ENCODE results near the gene PPP2R5D. TPM values are rescaled to one million over a fixed set of nuclear protein-coding genes. Genes with fewer than 3 reads are reported as not detected.
"Not testable (repeated sequence)": the region's sequence is repeated elsewhere in the genome, so short reads cannot be mapped to it uniquely, and the experiment has no call there.

PPP2R5D gene
- total and polyA plus RNA-seq, 12 donors: 23.9 to 47.1 (median 31.8) TPM

DNA sequence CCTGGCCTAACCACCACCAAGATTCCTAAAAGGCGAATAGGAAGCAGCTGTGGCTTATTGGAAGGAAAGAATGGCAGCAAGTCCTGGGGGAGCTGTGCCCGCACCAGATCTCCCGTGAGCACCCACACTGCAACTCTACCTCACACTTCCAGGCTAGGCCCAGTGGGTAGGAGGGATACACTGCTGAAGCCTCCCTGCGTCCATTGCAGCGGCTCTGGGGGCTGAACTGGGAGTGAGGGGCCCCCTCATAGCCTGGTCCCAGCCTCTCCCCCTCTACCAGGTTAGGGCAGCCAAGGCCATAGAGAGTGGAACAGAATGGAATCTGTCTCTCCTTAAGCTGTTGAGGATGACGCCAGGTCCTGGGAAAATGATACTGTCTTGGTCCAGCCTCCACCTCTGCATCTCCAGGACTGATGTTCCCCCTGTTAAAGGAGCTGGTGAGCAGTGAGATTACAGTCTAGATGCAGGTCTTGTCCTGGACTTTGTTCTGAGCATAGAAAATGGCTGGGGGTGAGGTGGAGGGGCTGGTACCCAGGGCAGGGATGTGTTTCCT is 43.8 kb upstream of the PPP2R5D start:
- no peak for DNase-seq
- peaks cover 0 to 100% (median 24%) of the 10 kb centered on the region in 9 donors for H3K36me3 ChIP-seq
- peak in 1 of 8 donors; percentile 23 for ATAC-seq

DNA sequence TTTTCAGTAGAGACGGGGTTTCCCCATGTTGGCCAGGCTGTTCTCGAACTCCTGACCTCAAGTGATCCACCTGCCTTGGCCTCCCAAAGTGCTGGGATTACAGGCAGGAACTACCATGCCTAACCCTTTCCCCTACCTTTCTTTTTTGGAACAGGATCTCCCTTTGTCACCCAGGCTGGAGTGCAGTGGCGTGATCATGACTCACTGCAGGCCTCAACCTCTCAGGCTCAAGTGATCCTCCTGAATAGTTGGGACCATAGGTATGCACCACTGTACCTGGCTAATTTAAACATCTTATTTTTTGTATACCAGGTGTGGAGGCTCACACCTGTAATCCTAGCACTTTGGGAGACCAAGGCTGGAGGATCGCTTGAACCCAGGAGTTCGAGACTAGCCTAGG is 43.0 kb upstream of the PPP2R5D start:
- H3K36me3 ChIP-seq: peaks cover 0 to 93% (median 18%) of the 10 kb centered on the region in 9 donors
- intact Hi-C loops (cut with DNase I); DNase-seq: not testable (repeated sequence)

More for the DNA sequence above, 43.8 kb upstream of the PPP2R5D start:
- Histone ChIP-seq H3K27me3 (no peaks in the 10 kb centered on the region), H3K9me3 (no peaks in the 10 kb centered on the region), H3K4me3 (no peak overlapping the region), H3K27ac (no peak overlapping the region), H3K4me1 (no peaks in the 10 kb centered on the region)
- WGBS, 2 donors: 96 to 99% methylated on average over 6 of the region's 6 CpGs
- intact Hi-C loops (cut with DNase I): no loop called here
- TF ChIP-seq, protein P1, sequence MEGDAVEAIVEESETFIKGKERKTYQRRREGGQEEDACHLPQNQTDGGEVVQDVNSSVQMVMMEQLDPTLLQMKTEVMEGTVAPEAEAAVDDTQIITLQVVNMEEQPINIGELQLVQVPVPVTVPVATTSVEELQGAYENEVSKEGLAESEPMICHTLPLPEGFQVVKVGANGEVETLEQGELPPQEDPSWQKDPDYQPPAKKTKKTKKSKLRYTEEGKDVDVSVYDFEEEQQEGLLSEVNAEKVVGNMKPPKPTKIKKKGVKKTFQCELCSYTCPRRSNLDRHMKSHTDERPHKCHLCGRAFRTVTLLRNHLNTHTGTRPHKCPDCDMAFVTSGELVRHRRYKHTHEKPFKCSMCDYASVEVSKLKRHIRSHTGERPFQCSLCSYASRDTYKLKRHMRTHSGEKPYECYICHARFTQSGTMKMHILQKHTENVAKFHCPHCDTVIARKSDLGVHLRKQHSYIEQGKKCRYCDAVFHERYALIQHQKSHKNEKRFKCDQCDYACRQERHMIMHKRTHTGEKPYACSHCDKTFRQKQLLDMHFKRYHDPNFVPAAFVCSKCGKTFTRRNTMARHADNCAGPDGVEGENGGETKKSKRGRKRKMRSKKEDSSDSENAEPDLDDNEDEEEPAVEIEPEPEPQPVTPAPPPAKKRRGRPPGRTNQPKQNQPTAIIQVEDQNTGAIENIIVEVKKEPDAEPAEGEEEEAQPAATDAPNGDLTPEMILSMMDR (IDR thresholded peaks at IDR 0.05): no peak

DNA sequence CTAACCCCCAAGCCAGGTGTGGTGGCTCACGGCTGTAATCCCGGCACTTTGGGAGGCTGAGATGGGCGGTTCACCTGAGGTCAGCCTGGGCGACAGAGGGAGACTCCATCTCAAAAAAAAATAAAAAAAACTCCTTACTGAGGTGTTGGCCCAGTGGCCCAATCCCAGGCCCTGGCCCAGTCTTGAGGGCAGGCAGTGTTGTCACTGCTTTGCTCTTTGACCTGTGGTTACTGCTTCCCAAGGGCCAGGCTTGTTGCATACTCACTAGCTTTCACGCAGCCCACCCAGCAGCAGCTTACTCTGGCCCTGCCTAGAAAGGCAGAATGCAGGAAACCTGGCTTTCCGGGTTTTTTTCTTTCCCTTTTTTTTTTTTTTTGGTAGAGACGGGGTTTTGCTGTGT is 41.9 kb upstream of the PPP2R5D start:
- WGBS, 2 donors: 83 to 85% methylated on average over 7 of the region's 7 CpGs
- no peak overlapping the region for H3K4me3 ChIP-seq
- no peak for ATAC-seq
- no peak overlapping the region for H3K27ac ChIP-seq
- intact Hi-C loops (cut with DNase I): no loop called here
- no peaks in the 10 kb centered on the region for H3K4me1 ChIP-seq
- H3K27me3 ChIP-seq: no peaks in the 10 kb centered on the region
- TF ChIP-seq, protein P1 (IDR thresholded peaks at IDR 0.05): no peak
- no peaks in the 10 kb centered on the region for H3K9me3 ChIP-seq
- no peak for DNase-seq
- peaks cover 0 to 82% (median 18%) of the 10 kb centered on the region in 9 donors for H3K36me3 ChIP-seq

More for the DNA sequence above, 43.0 kb upstream of the PPP2R5D start:
- not testable (repeated sequence) for H3K27me3 ChIP-seq, H3K27ac ChIP-seq, H3K4me3 ChIP-seq, ATAC-seq, H3K4me1 ChIP-seq, H3K9me3 ChIP-seq
- 97 to 98% methylated on average over 5 of the region's 5 CpGs for WGBS, 2 donors

DNA sequence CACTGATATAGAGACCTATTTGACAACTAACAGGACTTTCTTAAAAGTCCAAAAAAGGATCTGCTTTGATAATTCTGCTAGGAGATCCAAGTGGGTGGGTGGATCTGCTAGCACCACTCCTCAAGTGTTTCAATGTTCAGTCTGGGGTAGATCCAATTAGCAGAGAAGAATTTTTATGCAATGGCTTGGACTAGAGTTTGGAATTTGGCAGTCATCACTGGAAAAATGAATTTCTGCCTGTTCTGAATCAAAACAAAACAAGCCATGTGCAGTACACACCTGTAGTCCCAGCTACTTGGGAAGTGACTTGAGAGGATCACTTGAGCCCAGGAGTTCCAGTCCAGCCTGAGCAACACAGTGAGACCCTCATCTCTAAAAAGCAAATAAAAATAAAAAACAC is 36.4 kb upstream of the PPP2R5D start:
- no peaks in the 10 kb centered on the region for H3K4me1 ChIP-seq
- no peak overlapping the region for H3K27ac ChIP-seq
- DNase-seq: no peak
- H3K27me3 ChIP-seq: no peaks in the 10 kb centered on the region
- H3K9me3 ChIP-seq: no peaks in the 10 kb centered on the region
- peak in 1 of 8 donors; percentile 55 for ATAC-seq
- TF ChIP-seq, protein P1 (IDR thresholded peaks at IDR 0.05): no peak
- peaks cover 0 to 32% (median 0%) of the 10 kb centered on the region in 9 donors for H3K36me3 ChIP-seq
- intact Hi-C loops (cut with DNase I): no loop called here
- no peak overlapping the region for H3K4me3 ChIP-seq

DNA sequence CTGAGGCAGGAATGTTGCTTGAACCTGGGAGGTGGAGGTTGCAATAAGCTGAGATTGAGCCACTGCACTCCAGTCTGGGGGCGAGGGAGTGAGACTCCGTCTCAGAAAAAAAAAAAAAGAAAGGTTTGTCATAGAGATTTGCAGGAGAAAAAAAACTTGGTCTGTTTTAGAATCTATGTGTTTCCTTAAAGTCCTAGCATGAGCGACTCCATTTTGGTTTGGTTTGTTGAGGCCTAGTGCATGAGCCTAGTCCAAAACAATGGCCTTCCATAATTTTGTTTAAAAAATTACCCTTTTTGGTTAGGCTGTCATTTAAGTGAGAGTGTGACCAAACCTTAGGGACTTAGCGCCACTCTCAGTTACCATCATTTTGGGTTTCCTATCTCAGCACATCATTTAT is 32.0 kb upstream of the PPP2R5D start:
- intact Hi-C loops (cut with DNase I): no loop called here
- no peaks in the 10 kb centered on the region for H3K27me3 ChIP-seq
- no peak for ATAC-seq
- no peak overlapping the region for H3K27ac ChIP-seq
- peaks cover 0 to 5% (median 0%) of the 10 kb centered on the region in 9 donors for H3K36me3 ChIP-seq
- H3K4me3 ChIP-seq: no peak overlapping the region
- TF ChIP-seq, protein P1 (IDR thresholded peaks at IDR 0.05): no peak
- WGBS, 2 donors: 96 to 98% methylated on average over 4 of the region's 4 CpGs
- no peaks in the 10 kb centered on the region for H3K9me3 ChIP-seq
- no peaks in the 10 kb centered on the region for H3K4me1 ChIP-seq
- DNase-seq: no peak

DNA sequence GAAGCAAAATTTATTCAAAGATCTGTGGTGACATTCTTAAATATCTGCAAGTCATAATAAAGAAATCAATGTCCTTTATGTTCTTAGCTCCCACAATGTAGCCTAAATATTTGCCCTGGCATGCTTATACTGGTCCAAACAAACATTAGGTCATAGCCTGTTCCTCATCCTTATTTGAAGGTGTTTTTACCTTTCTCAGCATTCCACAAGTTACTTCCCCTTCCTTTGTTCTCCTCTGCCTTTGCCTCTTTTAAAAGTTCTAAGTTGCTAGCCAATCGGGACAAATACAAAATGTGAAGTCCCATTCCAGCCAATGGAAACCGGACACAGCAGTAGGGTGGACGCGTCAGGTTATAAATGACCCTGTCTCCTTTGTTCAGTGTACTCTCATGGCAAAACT is 30.0 kb upstream of the PPP2R5D start:
- H3K27me3 ChIP-seq; intact Hi-C loops (cut with DNase I): not testable (repeated sequence)

More for the DNA sequence above, 30.0 kb upstream of the PPP2R5D start:
- WGBS, 2 donors: 88 to 93% methylated on average over 4 of the region's 4 CpGs
- H3K36me3 ChIP-seq, ATAC-seq, DNase-seq, H3K9me3 ChIP-seq, H3K4me3 ChIP-seq, H3K4me1 ChIP-seq, H3K27ac ChIP-seq: not testable (repeated sequence)

Measured in heart right ventricle (tissue), 16 donors.